Measurements from ENCODE around the gene TARBP1.

DNA sequence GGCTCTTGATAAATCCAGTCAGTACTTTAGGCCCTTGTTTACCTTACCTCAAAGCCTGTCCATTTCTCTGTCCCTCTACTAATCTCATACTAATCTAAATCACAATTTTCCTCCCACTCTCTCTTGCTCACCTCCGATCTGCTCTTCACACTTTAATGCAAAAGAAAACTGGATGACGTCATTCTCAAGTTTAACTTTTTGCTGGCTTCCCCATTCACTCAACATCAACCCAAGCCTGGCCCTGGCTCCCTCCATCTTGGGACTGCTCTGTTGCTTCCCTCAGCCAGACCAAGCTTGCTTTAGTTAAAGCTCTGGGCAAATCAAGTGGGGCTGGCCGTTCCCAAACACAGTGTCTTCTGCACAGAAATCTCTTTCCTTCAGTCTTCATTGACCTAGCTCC, 76.0 kb downstream of the TARBP1 start:
- TF ChIP-seq EZH2 (IDR thresholded peaks at IDR 0.05; ENCODE audit: insufficient read depth, low read length) (no peak), CTCF (IDR thresholded peaks at IDR 0.05; ENCODE audit: insufficient read depth, low read depth, low read length) (no peak)
